GM12892 (cell line): ENCODE results near the gene PIP5KL1.

Experiments used
- POLR2A ChIP-seq: IDR thresholded peaks from 2 replicates; pipeline ENCODE4 v1.6.1; 2011; ENCODE audit warnings: low read depth, low read length, control low read depth
- TAF1 ChIP-seq: IDR thresholded peaks from 2 replicates; pipeline ENCODE4 v1.6.1; 2011; ENCODE audit warnings: low read depth, mild to moderate bottlenecking, control low read depth, low read length, borderline replicate concordance

DNA sequence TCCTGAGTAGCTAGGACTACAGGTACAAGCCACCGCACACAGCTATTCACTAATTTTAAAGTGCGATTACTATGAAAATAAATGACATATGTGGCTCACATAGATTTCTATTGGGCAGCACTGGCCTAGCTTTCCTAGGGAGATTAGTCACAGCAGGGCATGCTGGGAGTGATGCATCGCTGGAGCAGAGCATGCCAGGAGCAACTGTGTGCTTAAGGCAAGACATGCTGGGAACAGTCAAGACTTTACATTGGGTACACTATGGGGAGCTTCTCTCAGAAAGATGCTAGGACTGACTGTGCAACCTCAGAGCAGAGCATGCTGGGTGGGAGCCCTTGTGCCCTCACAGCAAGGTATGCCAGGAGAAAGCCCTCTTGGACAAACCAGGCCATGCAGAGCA lies 40.5 kb downstream of the PIP5KL1 start:
- TF ChIP-seq POLR2A (no peak), TAF1 (no peak)
